Stomach (tissue), 4 donors: Measurements from ENCODE around the gene EIF1B.

Source experiments
- CTCF ChIP-seq, 7 experiments: fragments of 450-650 bp in 4 of 7; fragments of 200-600 bp in 3 of 7; sonication (generic) in 3 of 7; IDR thresholded peaks; one replicate each; pipeline ENCODE4 v1.5.1; 2016 to 2019; ENCODE audit warnings: antibody characterized with exemption in 7 of 7, control low read depth in 2 of 7, mild to moderate bottlenecking in 1 of 7
- POLR2AphosphoS5 ChIP-seq, 3 donors: sonication (generic); formaldehyde crosslinking; IDR thresholded peaks; one replicate each; pipeline ENCODE4 v1.6.1; 2016; ENCODE audit warnings: antibody characterized with exemption in 3 of 3

DNA sequence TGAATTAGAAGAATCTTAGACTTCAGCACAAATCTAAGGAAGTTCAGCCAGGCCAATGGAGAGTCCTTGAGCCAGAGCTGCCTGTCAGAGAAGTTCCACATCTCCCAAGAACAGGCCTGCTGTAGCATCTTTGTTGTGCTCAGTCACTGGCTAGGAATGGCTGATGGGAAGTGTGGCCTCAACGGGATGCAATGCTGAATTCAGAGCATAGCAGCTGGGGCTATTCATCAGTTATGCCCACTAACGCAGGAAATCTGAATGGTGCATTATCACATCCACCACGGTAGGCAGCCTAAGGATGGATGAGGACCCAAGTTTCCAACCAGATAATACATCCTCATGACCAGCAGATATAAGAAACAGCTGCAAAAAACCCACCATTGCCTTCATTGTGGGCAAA lies 3.2 kb upstream of the EIF1B start:
- no peak for TF ChIP-seq CTCF (IDR thresholded peaks at IDR 0.05)
- TF ChIP-seq POLR2AphosphoS5 (IDR thresholded peaks at IDR 0.05): no peak
